Ovary (tissue), 9 donors: Measurements from ENCODE around the gene BBS9. TPM values are rescaled to one million over a fixed set of nuclear protein-coding genes. Genes with fewer than 3 reads are reported as not detected.

ENCODE experiments used
- DNase-seq, 5 donors: peaks; one replicate each; pipeline ENCODE4 v3.0.0-alpha.2; 2019 to 2020
- H3K27ac ChIP-seq, 2 donors: fragments of 200-600 bp; one replicate each; pipeline versions ENCODE4 v1.5.1 to v1.8.0; 2019 to 2022
- H3K27me3 ChIP-seq: fragments of 200-600 bp; one replicate; pipeline ENCODE4 v1.8.0; 2022
- H3K36me3 ChIP-seq: fragments of 200-600 bp; sonication (generic); one replicate; pipeline ENCODE4 v1.5.1; 2019
- H3K4me1 ChIP-seq: one replicate; pipeline ENCODE4 v1.8.1; 2013; ENCODE audit warnings: mild to moderate bottlenecking, moderate library complexity; ENCODE audit not compliant: insufficient read depth
- H3K4me3 ChIP-seq: fragments of 200-600 bp; sonication (generic); one replicate; pipeline ENCODE4 v1.5.1; 2017
- H3K9me3 ChIP-seq, 2 donors: fragments of 200-600 bp in 1 of 2; sonication (generic) in 1 of 2; one replicate each; pipeline versions ENCODE4 v1.5.1 to v1.8.1; 2013 to 2019; ENCODE audit warnings: mild to moderate bottlenecking in 1 of 2, moderate library complexity in 1 of 2
- EP300 ChIP-seq: sonication (generic); formaldehyde crosslinking; IDR thresholded peaks from one replicate; pipeline ENCODE4 v1.6.1; 2017; ENCODE audit warnings: antibody characterized with exemption
- POLR2A ChIP-seq: fragments of 450-650 bp; IDR thresholded peaks from one replicate; pipeline ENCODE4 v1.6.1; 2017; ENCODE audit warnings: antibody characterized with exemption, mild to moderate bottlenecking, moderate library complexity
- WGBS, 3 donors: extraction: QIAGEN DNeasy Blood & Tissue Kit in 1 of 3; methylation state at CpG; one replicate each; pipeline versions ENCODE4 v1.1.5 to v1.1.7; 2013 to 2017; 5-methylcytosine and 5-hydroxymethylcytosine counted together
- intact Hi-C, 4 donors: fragments of 100-400 bp; cut with DNase I; formaldehyde crosslinking; loops; one replicate each; pipeline versions ENCODE4 v1.11.0 to v1.15.1; 2022 to 2023
- polyA plus RNA-seq, 2 donors: library from polyadenylated mRNA; stranded (reverse); fragments of 200-250 nt in 1 of 2; fragments of 350-450 nt in 1 of 2; fragmentation: Illumina TruSeq in 1 of 2; extraction: RNeasy Lipid Tissue Mini Kit (QIAGEN cat#74804) in 1 of 2; gene quantifications; one replicate each; pipeline ENCODE4 v1.2.3, GENCODE V29; 2013 to 2014
- total RNA-seq, 7 donors: library from RNA; depleted of rRNA in 2 of 7; stranded (reverse); fragments of >200 nt in 2 of 7; fragmentation: NEBNext Ultra II Directional in 3 of 7; extraction: Animal tissue kit (Norgen Biotek cat#: 25700) in 3 of 7; gene quantifications; one replicate each; pipeline versions ENCODE4 v1.1.0 to v1.2.4, GENCODE V29; 2016 to 2023
- TF ChIP-seq, protein P1 (sequence below), 3 donors: fragments of 450-650 bp in 2 of 3; fragments of 200-600 bp in 1 of 3; IDR thresholded peaks; one replicate each; pipeline versions ENCODE4 v1.5.1 to v1.8.0; 2016 to 2022; ENCODE audit warnings: antibody characterized with exemption in 3 of 3, mild to moderate bottlenecking in 1 of 3
- donor health status: DM: no; HTN: no; CAD: no; lungs with moderate emphysema.
- donor health status: DM: no; HTN: no; CAD: no.
- donor health status: Bipolar disorder and iron deficiency.
- donor health status: DM: yes; HTN: yes; CAD: no.
- donor health status: DM: no; HTN: no; CAD: no.
- donor health status: DM: yes; HTN: yes; CAD: no.

The BBS9 gene
- total and polyA plus RNA-seq, 9 donors, result 8.1 to 42.0 (median 29.7) TPM

GRCh38 chr7:33326485-33326848, 197.1 kb downstream of the BBS9 start:
- no peaks in the 10 kb centered on the region for H3K36me3 ChIP-seq
- intact Hi-C loops, result no loop called here
- whole genome bisulfite sequencing, 3 donors, result 88 to 96% (median 95%) methylated on average over 3 of the region's 3 CpGs
- DNase-seq, result no peak
- no peak overlapping the region for H3K27ac ChIP-seq
- H3K27me3 ChIP-seq, result no peaks in the 10 kb centered on the region
- no peaks in the 10 kb centered on the region for H3K9me3 ChIP-seq
- TF ChIP-seq, protein P1, sequence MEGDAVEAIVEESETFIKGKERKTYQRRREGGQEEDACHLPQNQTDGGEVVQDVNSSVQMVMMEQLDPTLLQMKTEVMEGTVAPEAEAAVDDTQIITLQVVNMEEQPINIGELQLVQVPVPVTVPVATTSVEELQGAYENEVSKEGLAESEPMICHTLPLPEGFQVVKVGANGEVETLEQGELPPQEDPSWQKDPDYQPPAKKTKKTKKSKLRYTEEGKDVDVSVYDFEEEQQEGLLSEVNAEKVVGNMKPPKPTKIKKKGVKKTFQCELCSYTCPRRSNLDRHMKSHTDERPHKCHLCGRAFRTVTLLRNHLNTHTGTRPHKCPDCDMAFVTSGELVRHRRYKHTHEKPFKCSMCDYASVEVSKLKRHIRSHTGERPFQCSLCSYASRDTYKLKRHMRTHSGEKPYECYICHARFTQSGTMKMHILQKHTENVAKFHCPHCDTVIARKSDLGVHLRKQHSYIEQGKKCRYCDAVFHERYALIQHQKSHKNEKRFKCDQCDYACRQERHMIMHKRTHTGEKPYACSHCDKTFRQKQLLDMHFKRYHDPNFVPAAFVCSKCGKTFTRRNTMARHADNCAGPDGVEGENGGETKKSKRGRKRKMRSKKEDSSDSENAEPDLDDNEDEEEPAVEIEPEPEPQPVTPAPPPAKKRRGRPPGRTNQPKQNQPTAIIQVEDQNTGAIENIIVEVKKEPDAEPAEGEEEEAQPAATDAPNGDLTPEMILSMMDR (IDR thresholded peaks at IDR 0.05), result no peak
- TF ChIP-seq POLR2A (no peak), EP300 (no peak)
- H3K4me1 ChIP-seq, result no peaks in the 10 kb centered on the region
- no peak overlapping the region for H3K4me3 ChIP-seq

DNA sequence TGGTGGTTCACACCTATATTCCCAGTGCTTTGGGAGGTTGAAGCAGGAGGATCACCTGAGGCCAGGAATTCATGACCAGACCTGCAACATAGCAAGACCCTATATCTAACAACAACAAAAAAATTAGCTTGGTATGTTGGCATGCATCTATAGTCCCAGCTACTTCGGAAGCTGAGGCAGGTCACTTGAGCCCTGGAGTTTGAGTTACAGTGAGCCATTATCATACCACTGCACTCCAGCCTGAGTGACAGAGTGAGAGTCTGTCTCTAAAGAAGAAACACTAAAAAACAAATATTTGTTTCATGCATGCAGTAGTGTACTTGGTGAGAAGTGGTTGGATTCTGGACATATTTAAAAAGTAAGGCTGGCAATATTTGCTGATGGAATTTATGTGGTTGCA, 198.1 kb downstream of the BBS9 start:
- 90 to 100% (median 98%) methylated on average over 1 of the region's 1 CpG for WGBS, 3 donors

DNA sequence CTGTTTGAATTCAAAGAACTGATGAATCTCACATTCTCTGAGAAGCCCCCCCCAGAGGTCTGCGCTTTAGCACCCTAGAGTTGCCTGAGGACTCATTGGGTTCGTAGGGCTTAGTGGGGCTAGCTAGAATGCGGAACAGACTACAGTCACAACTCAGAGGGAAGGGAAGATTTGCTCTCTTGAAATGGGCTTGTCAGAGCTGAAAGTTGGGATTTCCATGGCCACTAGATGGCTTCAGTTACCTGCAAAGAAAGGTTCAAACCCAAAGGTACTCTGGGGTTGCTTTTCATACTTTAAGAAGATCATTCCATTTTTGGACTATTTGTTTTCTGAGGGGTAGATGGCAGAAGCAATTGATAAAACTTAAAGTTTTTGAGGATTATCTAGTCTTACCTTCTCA, 205.0 kb downstream of the BBS9 start:
- no peak overlapping the region for H3K4me3 ChIP-seq
- no peak for TF ChIP-seq EP300
- TF ChIP-seq, protein P1 (IDR thresholded peaks at IDR 0.05), result no peak
- TF ChIP-seq POLR2A, result no peak
- no peaks in the 10 kb centered on the region for H3K9me3 ChIP-seq
- 92 to 93% (median 93%) methylated on average over 3 of the region's 3 CpGs for WGBS, 3 donors
- intact Hi-C loops, result no loop called here
- no peak overlapping the region for H3K27ac ChIP-seq
- no peaks in the 10 kb centered on the region for H3K4me1 ChIP-seq
- H3K36me3 ChIP-seq, result no peaks in the 10 kb centered on the region
- DNase-seq, result no peak
- H3K27me3 ChIP-seq, result no peaks in the 10 kb centered on the region

More for the DNA sequence above, 198.1 kb downstream of the BBS9 start:
- DNase-seq, result no peak
- Histone ChIP-seq H3K36me3 (no peaks in the 10 kb centered on the region), H3K27ac (no peak overlapping the region), H3K4me3 (no peak overlapping the region), H3K27me3 (no peaks in the 10 kb centered on the region), H3K9me3 (no peaks in the 10 kb centered on the region), H3K4me1 (no peaks in the 10 kb centered on the region)
- intact Hi-C loops, result no loop called here
- TF ChIP-seq, protein P1 (IDR thresholded peaks at IDR 0.05), result no peak
- no peak for TF ChIP-seq EP300
- TF ChIP-seq POLR2A, result no peak

DNA sequence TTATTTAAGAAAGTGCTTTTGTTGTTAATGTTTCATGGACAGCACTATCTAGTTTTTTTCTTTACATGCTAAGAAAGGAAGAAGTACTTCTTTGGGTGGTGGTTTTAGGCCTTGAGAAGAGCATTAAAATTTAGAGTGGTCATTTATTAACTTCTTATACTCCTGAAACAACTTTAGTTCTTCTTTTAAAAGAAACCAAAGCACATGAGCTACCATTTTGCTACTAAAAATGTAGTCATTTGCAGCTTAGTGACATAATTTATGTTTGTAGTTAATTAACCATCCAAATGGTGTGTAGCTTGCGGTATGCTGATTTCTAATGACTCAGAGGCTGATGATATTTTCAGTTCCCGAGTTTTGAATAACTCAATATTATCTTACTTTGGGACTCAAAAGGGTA, 207.5 kb downstream of the BBS9 start:
- H3K4me3 ChIP-seq, result no peak overlapping the region
- intact Hi-C loops, result no loop called here
- no peaks in the 10 kb centered on the region for H3K9me3 ChIP-seq
- DNase-seq, result no peak
- TF ChIP-seq, protein P1 (IDR thresholded peaks at IDR 0.05), result no peak
- no peak for TF ChIP-seq EP300
- TF ChIP-seq POLR2A, result no peak
- H3K4me1 ChIP-seq, result no peaks in the 10 kb centered on the region
- H3K36me3 ChIP-seq, result no peaks in the 10 kb centered on the region
- whole genome bisulfite sequencing, 3 donors, result 8 to 45% (median 12%) methylated on average over 2 of the region's 2 CpGs
- no peaks in the 10 kb centered on the region for H3K27me3 ChIP-seq
- no peak overlapping the region for H3K27ac ChIP-seq
